Measurements from ENCODE around the gene VPS4B.

The VPS4B gene

DNA sequence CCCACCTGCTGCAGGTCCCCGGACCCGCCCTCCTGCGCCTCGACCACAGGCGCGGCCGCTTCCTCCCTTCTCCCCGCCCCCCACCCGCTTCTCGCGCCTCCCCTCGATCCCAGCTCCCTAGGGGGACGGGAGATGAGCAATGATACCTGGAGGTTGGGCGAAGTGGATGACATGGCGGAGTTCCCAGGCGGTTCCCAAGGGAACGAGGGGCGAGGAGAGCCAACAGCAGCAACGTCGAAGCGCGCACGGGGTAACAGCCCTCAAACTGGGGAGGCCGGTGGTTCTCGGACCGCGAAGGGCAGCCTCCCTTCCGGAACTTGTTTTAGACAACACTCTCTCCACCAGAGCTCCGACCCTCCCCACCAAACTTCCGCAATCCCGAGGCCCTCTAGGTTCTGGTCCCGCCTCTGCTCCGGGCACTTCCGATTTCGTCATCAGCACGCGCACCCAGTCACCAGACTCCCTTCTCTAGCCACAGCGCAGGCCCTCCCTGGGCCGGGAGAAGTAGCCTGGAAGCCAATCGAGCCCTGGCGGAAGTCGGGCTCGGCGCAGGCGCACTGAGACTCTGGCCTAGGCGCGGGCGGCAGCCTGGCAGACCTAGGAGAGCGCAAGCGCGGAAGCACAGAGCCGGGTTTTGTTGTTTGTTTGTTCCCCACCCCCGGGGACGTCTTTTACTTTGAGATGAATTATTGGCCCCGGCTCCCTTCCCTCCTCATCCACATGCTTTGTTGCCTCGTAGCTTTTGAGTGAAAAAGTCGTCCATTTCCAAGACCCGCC lies at the start of gene VPS4B:
Gene VPS4B (minus strand): TSS at position 390 of the 777 bp plus-strand sequence. CDS start 217 bp downstream, at position 173.
- H3K27ac ChIP-seq = peak within 1 kb of the TSS; percentile 93
- TF ChIP-seq, protein P1, sequence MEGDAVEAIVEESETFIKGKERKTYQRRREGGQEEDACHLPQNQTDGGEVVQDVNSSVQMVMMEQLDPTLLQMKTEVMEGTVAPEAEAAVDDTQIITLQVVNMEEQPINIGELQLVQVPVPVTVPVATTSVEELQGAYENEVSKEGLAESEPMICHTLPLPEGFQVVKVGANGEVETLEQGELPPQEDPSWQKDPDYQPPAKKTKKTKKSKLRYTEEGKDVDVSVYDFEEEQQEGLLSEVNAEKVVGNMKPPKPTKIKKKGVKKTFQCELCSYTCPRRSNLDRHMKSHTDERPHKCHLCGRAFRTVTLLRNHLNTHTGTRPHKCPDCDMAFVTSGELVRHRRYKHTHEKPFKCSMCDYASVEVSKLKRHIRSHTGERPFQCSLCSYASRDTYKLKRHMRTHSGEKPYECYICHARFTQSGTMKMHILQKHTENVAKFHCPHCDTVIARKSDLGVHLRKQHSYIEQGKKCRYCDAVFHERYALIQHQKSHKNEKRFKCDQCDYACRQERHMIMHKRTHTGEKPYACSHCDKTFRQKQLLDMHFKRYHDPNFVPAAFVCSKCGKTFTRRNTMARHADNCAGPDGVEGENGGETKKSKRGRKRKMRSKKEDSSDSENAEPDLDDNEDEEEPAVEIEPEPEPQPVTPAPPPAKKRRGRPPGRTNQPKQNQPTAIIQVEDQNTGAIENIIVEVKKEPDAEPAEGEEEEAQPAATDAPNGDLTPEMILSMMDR (conservative IDR thresholded peaks at IDR 0.05; ENCODE audit: low read depth) = no peak
- POLR2A ChIA-PET (ENCODE audit: low non-redundant PET) = interaction anchor here (1.0 kb wide), 1 partner anchor 12 kb away, joined by 3 read pairs; no protein-coding TSS in a partner anchor
- CTCF ChIA-PET = interaction anchor here (0.7 to 1.0 kb wide), 2 partner anchors 15 to 17 kb away, joined by 3 to 5 read pairs; no protein-coding TSS in a partner anchor
- DNase-seq (ENCODE audit: low spot score) = peak; percentile 95

DNA sequence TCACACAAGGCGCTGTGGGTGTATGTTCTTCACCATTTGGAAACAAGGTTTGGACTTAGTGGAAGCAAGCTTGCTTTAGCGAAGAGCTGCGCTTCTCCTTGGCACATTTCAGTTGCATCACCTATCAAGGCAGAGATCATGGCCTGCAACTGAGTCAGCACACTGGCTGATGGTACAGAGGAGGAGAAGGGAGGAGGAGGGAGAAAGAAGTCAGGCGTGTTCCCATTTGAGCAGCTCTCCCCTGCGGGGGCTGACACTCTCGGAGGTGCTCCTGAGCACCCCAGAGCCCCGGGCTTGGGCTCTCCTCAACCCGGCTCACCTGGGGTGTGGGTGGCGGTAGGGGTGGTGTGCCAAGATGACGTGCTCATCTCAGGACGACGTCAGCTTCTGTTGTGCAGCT lies 48.5 kb upstream of the VPS4B start:
- ChIA-PET POLR2A (ENCODE audit: low non-redundant PET) (no interaction called here), CTCF (interaction anchor here (0.5 to 0.6 kb wide), 2 partner anchors 8 to 140 kb away, joined by 4 to 8 read pairs; no protein-coding TSS in a partner anchor)
- TF ChIP-seq, protein P1 (conservative IDR thresholded peaks at IDR 0.05; ENCODE audit: low read depth) = no peak
- DNase-seq (ENCODE audit: low spot score) = no peak
- H3K27ac ChIP-seq = peak overlapping the region; percentile 71

DNA sequence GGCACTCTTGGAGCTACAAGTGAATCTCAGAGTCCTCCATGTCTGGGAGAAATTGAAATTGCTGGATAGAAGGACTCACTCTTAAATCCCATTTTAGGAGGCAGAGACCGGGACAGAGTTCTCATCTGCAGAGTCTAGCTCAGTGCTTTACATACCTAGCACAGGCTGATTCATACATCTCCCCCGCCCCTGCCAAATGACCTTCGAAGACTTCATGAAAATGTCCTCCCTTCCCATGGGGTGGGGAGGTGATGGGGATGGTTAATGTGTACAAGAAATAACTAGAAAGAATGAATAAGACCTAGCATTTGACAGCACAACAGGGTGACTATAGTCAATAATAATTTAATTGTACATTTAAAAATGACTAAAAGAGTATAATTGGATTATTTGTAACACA lies 46.3 kb upstream of the VPS4B start:
- CTCF ChIA-PET = no interaction called here
- POLR2A ChIA-PET (ENCODE audit: low non-redundant PET) = no interaction called here
- no peak overlapping the region for H3K27ac ChIP-seq
- DNase-seq (ENCODE audit: low spot score) = no peak
- TF ChIP-seq, protein P1 (conservative IDR thresholded peaks at IDR 0.05; ENCODE audit: low read depth) = no peak

DNA sequence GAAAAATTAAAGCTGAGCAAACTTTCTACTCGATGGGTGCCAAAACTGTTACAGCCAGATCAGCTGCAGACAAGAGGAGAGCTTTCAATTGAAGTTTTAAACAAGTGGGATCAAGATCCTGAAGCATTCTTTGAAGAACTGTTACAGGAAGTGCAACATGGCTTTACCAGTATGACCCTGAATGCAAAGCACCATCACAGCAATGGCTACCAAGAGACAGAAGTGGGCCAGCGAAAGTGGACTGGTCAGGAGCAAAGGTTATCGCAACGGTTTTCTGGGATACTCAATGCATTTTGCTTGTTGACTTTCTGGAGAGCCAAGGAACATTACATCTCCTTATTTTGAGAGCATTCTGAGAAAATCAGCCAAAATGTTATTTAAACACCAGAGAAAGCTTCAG lies 45.4 kb upstream of the VPS4B start:
- TF ChIP-seq, protein P1 (conservative IDR thresholded peaks at IDR 0.05; ENCODE audit: low read depth) = no peak
- ChIA-PET CTCF (no interaction called here), POLR2A (ENCODE audit: low non-redundant PET) (no interaction called here)
- DNase-seq (ENCODE audit: low spot score) = no peak
- no peak overlapping the region for H3K27ac ChIP-seq

DNA sequence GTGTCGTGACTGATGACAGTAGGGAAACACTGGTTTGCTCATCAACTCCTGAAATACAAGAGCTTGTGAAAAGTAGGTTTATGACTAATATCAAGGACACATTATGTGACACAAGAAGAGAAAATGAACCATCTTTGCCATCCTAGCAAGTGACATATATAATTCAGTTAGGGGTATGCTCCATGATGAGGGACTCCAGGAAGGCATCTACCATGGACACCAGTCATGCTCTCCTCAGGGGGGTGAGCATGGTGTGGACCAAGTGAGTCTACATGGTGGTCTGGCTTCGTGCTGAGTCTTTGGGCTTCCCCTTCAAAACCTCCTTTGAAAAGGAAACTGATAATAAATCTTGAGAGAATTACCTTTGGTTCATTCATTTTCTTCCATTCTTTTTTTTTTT lies 42.8 kb upstream of the VPS4B start:
- TF ChIP-seq, protein P1 (conservative IDR thresholded peaks at IDR 0.05; ENCODE audit: low read depth) = no peak
- no peak for DNase-seq (ENCODE audit: low spot score)
- CTCF ChIA-PET = no interaction called here
- POLR2A ChIA-PET (ENCODE audit: low non-redundant PET) = interaction anchor here (0.7 kb wide), 1 partner anchor 99 kb away, joined by 3 read pairs; no protein-coding TSS in a partner anchor
- H3K27ac ChIP-seq = no peak overlapping the region

DNA sequence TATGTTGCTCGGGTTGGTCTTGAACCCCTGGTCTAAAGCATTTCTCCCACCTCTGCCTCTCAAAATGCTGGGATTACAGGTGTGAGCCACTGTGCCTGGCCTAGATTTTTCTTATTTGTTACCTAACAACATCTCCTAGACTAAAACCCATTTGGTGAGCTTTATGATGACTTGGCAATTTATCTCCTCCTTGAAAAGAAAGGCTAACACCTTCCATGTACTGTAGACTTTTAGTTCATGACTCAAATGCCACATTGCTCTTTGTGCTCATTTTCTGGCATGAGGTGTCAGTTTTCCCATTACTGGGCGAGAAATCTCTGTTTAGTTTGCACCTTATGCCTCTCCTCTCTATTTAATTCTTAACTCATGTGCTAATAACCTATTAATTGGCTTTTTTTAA lies 42.2 kb upstream of the VPS4B start:
- POLR2A ChIA-PET (ENCODE audit: low non-redundant PET) = no interaction called here
- H3K27ac ChIP-seq = no peak overlapping the region
- no peak for DNase-seq (ENCODE audit: low spot score)
- TF ChIP-seq, protein P1 (conservative IDR thresholded peaks at IDR 0.05; ENCODE audit: low read depth) = no peak
- CTCF ChIA-PET = no interaction called here
